HUES48 (cell line): ENCODE data around the gene TMEM129.

Experiments
- H3K27ac ChIP-seq: one replicate; pipeline ENCODE4 v1.7.0; 2013; ENCODE audit warnings: low read depth, low read length, inconsistent platforms
- H3K27me3 ChIP-seq: 2 replicates; pipeline ENCODE4 v1.6.1; 2013; ENCODE audit warnings: mild to moderate bottlenecking, low read length; ENCODE audit not compliant: control insufficient read depth, insufficient read depth
- H3K36me3 ChIP-seq: 2 replicates; pipeline ENCODE4 v1.6.1; 2013; ENCODE audit warnings: low read length; ENCODE audit not compliant: control insufficient read depth, insufficient read depth
- H3K4me1 ChIP-seq: 2 replicates; pipeline ENCODE4 v1.6.1; 2013; ENCODE audit warnings: mild to moderate bottlenecking, low read length; ENCODE audit not compliant: control insufficient read depth, insufficient read depth
- H3K4me3 ChIP-seq: 2 replicates; pipeline ENCODE4 v1.5.1; 2013; ENCODE audit warnings: mild to moderate bottlenecking, low read depth, low read length
- H3K9ac ChIP-seq: 2 replicates; pipeline ENCODE4 v1.6.1; 2013; ENCODE audit warnings: mild to moderate bottlenecking, low read depth, low read length, moderate library complexity
- H3K9me3 ChIP-seq: 2 replicates; pipeline ENCODE4 v1.6.1; 2013; ENCODE audit warnings: low read length; ENCODE audit not compliant: control insufficient read depth, insufficient read depth

The TMEM129 gene

GRCh38 chr4:1756893-1757779, 36.0 kb upstream of the TMEM129 start:
- Histone ChIP-seq H3K4me3 (no peak overlapping the region), H3K27me3 (no peaks in the 10 kb centered on the region), H3K4me1 (no peaks in the 10 kb centered on the region; the same call in 1 of the 2 replicates), H3K9ac (no peak overlapping the region), H3K9me3 (no peaks in the 10 kb centered on the region), H3K36me3 (no peaks in the 10 kb centered on the region), H3K27ac (no peak overlapping the region)

DNA sequence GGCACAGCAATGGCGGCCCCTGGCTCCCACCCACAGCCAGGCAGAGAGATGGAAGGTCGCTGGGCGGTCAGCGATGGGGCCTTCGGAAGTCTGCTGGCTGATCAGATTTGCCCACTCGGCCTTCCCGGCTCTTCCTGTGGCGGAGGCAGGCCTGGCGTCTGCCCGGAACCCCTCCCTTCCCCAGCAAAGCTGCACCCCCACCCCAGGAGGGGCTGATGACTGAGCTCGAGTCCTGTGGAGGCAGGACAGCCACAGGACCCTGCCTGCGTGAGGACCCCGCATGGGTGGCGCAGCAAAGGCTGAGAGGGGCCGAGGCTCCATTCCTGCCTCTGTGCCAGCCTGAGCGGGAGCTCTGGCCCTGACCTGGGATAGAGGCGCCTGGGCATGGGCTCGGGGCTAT, 35.0 kb upstream of the TMEM129 start:
- no peaks in the 10 kb centered on the region for H3K27me3 ChIP-seq
- no peak overlapping the region for H3K4me3 ChIP-seq
- H3K36me3 ChIP-seq, result no peaks in the 10 kb centered on the region
- no peak overlapping the region for H3K9ac ChIP-seq
- no peaks in the 10 kb centered on the region; the same call in 1 of the 2 replicates for H3K4me1 ChIP-seq
- H3K27ac ChIP-seq, result no peak overlapping the region
- H3K9me3 ChIP-seq, result no peaks in the 10 kb centered on the region

DNA sequence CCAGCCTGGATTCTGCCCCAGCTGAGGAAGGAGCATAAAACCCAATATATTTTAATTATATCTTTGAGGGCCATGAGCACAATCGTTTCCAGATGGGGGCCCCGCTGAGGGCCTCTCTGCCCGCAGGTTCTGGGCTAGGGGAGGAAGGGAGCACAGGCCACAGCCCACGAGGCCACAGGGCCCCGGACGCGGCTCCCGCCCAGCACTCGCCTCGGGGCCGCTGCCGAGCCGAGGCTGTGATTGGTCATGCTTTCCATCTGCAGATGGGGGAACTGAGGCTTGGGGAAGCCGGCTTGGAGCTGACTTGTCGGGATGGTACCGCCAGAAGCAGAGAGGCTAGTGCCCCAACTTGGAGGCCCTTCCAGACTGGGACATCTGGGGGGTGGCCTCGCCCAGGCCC, 34.2 kb upstream of the TMEM129 start:
- Histone ChIP-seq H3K27me3 (no peaks in the 10 kb centered on the region), H3K27ac (no peak overlapping the region), H3K4me3 (no peak overlapping the region), H3K4me1 (no peaks in the 10 kb centered on the region; the same call in 1 of the 2 replicates), H3K9ac (no peak overlapping the region), H3K36me3 (no peaks in the 10 kb centered on the region), H3K9me3 (no peaks in the 10 kb centered on the region)

DNA sequence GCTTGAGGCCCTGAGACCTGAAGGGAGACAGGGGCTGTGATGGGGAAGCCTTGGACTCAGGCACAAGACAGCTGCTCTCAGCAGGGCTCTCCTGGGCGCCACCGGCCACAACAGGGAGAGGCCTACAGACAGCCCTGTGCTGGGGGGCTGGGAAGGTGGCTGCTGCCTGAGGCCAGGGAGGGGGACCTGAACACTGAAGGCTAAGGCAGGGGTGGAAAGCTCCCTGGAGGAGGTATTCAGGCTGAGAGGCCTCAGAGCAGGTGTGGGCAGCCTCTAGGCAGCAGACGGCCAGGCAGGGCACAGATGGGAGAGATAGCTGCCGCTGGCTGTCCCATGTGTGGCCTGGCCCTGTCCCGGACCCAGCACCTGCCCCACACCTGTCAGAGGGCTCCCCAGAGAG, 33.2 kb upstream of the TMEM129 start:
- no peak overlapping the region for H3K27ac ChIP-seq
- H3K36me3 ChIP-seq, result no peaks in the 10 kb centered on the region
- H3K9ac ChIP-seq, result no peak overlapping the region
- no peaks in the 10 kb centered on the region; the same call in 1 of the 2 replicates for H3K4me1 ChIP-seq
- no peak overlapping the region for H3K4me3 ChIP-seq
- no peaks in the 10 kb centered on the region for H3K9me3 ChIP-seq
- H3K27me3 ChIP-seq, result no peaks in the 10 kb centered on the region

GRCh38 chr4:1753697-1754311, 32.7 kb upstream of the TMEM129 start:
- no peak overlapping the region for H3K27ac ChIP-seq

DNA sequence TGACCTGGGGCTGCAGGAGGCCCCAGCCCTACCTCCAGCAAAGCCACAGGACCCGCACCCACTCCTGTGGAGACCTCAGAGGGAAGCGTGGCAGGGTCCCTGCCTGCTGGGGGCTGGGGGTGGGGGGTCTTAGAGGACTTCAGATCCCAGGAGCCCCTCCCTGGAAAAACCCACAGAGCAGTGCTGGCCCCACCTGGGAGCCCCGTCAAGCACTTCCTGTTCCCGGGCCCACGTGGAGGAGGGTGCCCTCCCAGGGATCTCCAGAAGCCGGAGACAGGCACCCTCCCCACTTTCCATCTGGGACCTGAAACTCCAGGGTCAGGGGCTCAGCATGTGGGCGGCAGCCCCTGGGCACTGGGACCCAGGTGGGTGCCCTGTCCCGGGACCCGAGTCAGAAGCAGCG, 32.2 kb upstream of the TMEM129 start:
- Histone ChIP-seq H3K27me3 (no peaks in the 10 kb centered on the region), H3K27ac (no peak overlapping the region), H3K36me3 (no peaks in the 10 kb centered on the region), H3K9ac (no peak overlapping the region), H3K4me1 (no peaks in the 10 kb centered on the region; the same call in 1 of the 2 replicates), H3K9me3 (no peaks in the 10 kb centered on the region), H3K4me3 (no peak overlapping the region)

More at GRCh38 chr4:1753697-1754311, 32.7 kb upstream of the TMEM129 start:
- H3K36me3 ChIP-seq, result no peaks in the 10 kb centered on the region
- no peaks in the 10 kb centered on the region; the same call in 1 of the 2 replicates for H3K4me1 ChIP-seq
- H3K9ac ChIP-seq, result no peak overlapping the region
- H3K9me3 ChIP-seq, result no peaks in the 10 kb centered on the region
- H3K27me3 ChIP-seq, result no peaks in the 10 kb centered on the region
- H3K4me3 ChIP-seq, result no peak overlapping the region

- Histone ChIP-seq H3K36me3 (no peaks in the 10 kb centered on the region), H3K9me3 (no peaks in the 10 kb centered on the region), H3K4me1 (no peaks in the 10 kb centered on the region; the same call in 1 of the 2 replicates), H3K9ac (no peak overlapping the region), H3K27ac (no peak overlapping the region), H3K27me3 (no peaks in the 10 kb centered on the region), H3K4me3 (no peak overlapping the region)
Measured at GRCh38 chr4:1752284-1753041, 31.3 kb upstream of the TMEM129 start.

DNA sequence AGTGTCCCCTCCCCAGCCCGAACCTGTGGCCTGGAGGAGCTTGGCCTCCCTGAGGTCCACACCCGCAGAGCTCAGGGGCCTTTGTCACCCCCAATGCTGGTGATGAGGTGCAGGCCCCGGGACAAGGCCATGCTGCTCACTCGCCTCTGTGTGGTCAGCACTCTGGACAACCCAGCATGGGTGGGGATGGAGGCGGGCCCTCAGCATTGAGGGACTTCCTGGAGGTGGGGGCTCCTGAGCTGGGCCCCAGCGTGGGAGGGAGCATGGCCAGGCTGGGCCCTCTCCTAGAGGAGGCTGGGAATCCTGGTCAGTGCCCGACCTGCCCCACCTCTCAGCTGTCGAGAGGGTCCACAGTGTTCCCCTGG, 30.8 kb upstream of the TMEM129 start:
- H3K27ac ChIP-seq, result no peak overlapping the region
- no peaks in the 10 kb centered on the region for H3K9me3 ChIP-seq
- no peak overlapping the region for H3K4me3 ChIP-seq
- H3K27me3 ChIP-seq, result no peaks in the 10 kb centered on the region
- H3K9ac ChIP-seq, result no peak overlapping the region
- H3K36me3 ChIP-seq, result no peaks in the 10 kb centered on the region
- no peaks in the 10 kb centered on the region; the same call in 1 of the 2 replicates for H3K4me1 ChIP-seq

GRCh38 chr4:1751155-1751918, 30.2 kb upstream of the TMEM129 start:
- H3K4me3 ChIP-seq, result no peak overlapping the region
- H3K27ac ChIP-seq, result no peak overlapping the region
- H3K36me3 ChIP-seq, result no peaks in the 10 kb centered on the region
- H3K27me3 ChIP-seq, result no peaks in the 10 kb centered on the region
- H3K4me1 ChIP-seq, result no peaks in the 10 kb centered on the region; the same call in 1 of the 2 replicates
- no peaks in the 10 kb centered on the region for H3K9me3 ChIP-seq
- H3K9ac ChIP-seq, result no peak overlapping the region

DNA sequence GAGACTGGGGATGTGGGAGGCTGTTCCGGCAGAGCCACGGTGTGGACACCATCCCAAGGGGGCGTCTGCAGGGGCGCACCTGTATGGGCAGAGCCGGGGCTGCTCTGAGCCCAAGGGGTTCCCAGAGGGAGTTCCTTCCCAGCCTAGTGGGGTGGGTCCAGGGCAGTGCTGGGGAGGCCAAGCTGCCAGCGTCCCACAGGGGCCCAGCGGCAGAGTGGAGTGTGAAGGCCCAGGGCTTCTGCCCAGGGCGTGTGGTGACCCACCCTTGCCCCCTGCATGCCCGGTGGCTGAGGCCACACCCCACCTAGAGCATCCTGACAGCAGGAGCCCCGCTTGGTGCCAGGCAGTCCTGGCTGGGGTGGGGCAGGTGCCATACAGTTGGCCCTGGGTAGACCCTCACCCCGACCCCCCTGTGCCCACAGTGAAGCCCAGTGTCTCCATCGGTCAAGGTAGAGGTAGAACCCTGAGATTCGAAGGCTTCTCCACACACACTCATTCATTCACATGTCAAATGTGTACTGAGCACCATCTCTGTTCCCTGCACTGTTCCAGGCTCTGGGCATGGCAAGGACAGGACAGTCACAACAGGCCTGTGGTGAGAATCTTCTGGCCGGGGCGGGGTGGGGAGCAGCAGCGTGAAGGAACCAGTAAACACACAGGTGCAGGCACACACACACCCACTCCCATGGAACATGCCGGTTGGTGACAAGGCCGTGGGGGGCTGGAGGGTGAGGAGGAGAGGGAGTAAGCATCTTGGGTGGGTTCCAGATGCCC, 29.4 kb upstream of the TMEM129 start:
- Histone ChIP-seq H3K27ac (no peak overlapping the region), H3K27me3 (no peaks in the 10 kb centered on the region), H3K36me3 (no peaks in the 10 kb centered on the region), H3K4me1 (no peaks in the 10 kb centered on the region; the same call in 1 of the 2 replicates), H3K9ac (no peak overlapping the region), H3K4me3 (no peak overlapping the region), H3K9me3 (no peaks in the 10 kb centered on the region)
